ENCODE data around the gene GALNT15. TPM values are rescaled to one million over a fixed set of nuclear protein-coding genes. Genes with fewer than 3 reads are reported as not detected.
A peak's percentile ranks its signal among the peaks of the same experiment; 100 is the strongest.

The GALNT15 gene
- total and polyA plus RNA-seq, 4 donors: under 0.01 to 2.8 (median 1.3) TPM

- Histone ChIP-seq H3K4me1 (ENCODE audit: control insufficient read depth in 4 of 4, insufficient read depth in 4 of 4, low read length in 3 of 4) (peaks cover 0 to 10% (median 6%) of the 10 kb centered on the region in 4 donors), H3K27me3 (ENCODE audit: control insufficient read depth in 4 of 4, insufficient read depth in 4 of 4, low read length in 3 of 4) (no peaks in the 10 kb centered on the region), H3K27ac (ENCODE audit: low read depth in 1 of 2, low read length in 2 of 2) (no peak overlapping the region), H3K36me3 (ENCODE audit: control insufficient read depth in 4 of 4, insufficient read depth in 3 of 4, low read depth in 1 of 4, low read length in 3 of 4) (no peaks in the 10 kb centered on the region), H3K9ac (ENCODE audit: low read depth in 1 of 2, low read length in 2 of 2) (no peak overlapping the region), H3K9me3 (ENCODE audit: control insufficient read depth in 4 of 4, low read length in 3 of 4) (no peaks in the 10 kb centered on the region), H3K4me3 (ENCODE audit: low read depth in 1 of 3, low read length in 3 of 3) (no peak overlapping the region)
- 50% methylated on average over 5 of the region's 5 CpGs for WGBS
- TF ChIP-seq TAF1 (conservative IDR thresholded peaks at IDR 0.05) (no peak), RXRA (IDR thresholded peaks at IDR 0.05) (peak in 1 of 2 donors; percentile 12), HNF4G (IDR thresholded peaks at IDR 0.05) (no peak)
- no peak for DNase-seq (ENCODE audit: low spot score)
These were observed 17.8 kb downstream of the GALNT15 start for GRCh38 chr3:16192176-16192811.

DNA sequence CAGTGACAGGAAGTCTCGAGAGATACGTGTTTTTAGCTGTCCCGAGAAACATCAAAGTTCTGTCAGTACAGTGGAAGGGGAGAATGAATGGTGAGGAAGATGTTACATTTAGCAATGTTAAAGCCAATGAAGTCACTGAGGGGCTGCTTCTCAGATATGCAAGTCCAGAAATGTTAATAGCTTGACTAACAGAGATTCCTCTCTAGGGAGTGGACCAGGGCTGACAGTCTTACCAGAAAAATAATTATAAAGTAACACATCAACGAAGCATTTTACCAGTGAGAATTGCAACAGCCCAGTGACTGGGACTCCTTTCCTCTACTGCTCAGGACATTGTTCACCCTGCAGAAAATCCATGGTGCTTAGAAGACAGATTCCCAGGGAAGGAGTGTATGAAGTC is 23.9 kb downstream of the GALNT15 start:
- Histone ChIP-seq H3K36me3 (ENCODE audit: control insufficient read depth in 4 of 4, insufficient read depth in 3 of 4, low read depth in 1 of 4, low read length in 3 of 4) (no peaks in the 10 kb centered on the region), H3K9me3 (ENCODE audit: control insufficient read depth in 4 of 4, low read length in 3 of 4) (no peaks in the 10 kb centered on the region), H3K4me1 (ENCODE audit: control insufficient read depth in 4 of 4, insufficient read depth in 4 of 4, low read length in 3 of 4) (no peaks in the 10 kb centered on the region), H3K27ac (ENCODE audit: low read depth in 1 of 2, low read length in 2 of 2) (no peak overlapping the region), H3K27me3 (ENCODE audit: control insufficient read depth in 4 of 4, insufficient read depth in 4 of 4, low read length in 3 of 4) (no peaks in the 10 kb centered on the region), H3K4me3 (ENCODE audit: low read depth in 1 of 3, low read length in 3 of 3) (no peak overlapping the region), H3K9ac (ENCODE audit: low read depth in 1 of 2, low read length in 2 of 2) (no peak overlapping the region)
- 78% methylated on average over 4 of the region's 4 CpGs for WGBS
- no peak for DNase-seq (ENCODE audit: low spot score)
- TF ChIP-seq FOXA2 (IDR thresholded peaks at IDR 0.05) (no peak), ZBTB33 (IDR thresholded peaks at IDR 0.05) (no peak), MAX (IDR thresholded peaks at IDR 0.05) (no peak), HNF4A (conservative IDR thresholded peaks at IDR 0.05) (no peak), FOXA1 (IDR thresholded peaks at IDR 0.05) (no peak), NR2F2 (IDR thresholded peaks at IDR 0.05) (no peak), GABPA (IDR thresholded peaks at IDR 0.05 in 1 of 2, conservative IDR thresholded peaks at IDR 0.05 in 1 of 2) (no peak)
- TF ChIP-seq, protein P1, sequence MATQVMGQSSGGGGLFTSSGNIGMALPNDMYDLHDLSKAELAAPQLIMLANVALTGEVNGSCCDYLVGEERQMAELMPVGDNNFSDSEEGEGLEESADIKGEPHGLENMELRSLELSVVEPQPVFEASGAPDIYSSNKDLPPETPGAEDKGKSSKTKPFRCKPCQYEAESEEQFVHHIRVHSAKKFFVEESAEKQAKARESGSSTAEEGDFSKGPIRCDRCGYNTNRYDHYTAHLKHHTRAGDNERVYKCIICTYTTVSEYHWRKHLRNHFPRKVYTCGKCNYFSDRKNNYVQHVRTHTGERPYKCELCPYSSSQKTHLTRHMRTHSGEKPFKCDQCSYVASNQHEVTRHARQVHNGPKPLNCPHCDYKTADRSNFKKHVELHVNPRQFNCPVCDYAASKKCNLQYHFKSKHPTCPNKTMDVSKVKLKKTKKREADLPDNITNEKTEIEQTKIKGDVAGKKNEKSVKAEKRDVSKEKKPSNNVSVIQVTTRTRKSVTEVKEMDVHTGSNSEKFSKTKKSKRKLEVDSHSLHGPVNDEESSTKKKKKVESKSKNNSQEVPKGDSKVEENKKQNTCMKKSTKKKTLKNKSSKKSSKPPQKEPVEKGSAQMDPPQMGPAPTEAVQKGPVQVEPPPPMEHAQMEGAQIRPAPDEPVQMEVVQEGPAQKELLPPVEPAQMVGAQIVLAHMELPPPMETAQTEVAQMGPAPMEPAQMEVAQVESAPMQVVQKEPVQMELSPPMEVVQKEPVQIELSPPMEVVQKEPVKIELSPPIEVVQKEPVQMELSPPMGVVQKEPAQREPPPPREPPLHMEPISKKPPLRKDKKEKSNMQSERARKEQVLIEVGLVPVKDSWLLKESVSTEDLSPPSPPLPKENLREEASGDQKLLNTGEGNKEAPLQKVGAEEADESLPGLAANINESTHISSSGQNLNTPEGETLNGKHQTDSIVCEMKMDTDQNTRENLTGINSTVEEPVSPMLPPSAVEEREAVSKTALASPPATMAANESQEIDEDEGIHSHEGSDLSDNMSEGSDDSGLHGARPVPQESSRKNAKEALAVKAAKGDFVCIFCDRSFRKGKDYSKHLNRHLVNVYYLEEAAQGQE (IDR thresholded peaks at IDR 0.05): no peak

DNA sequence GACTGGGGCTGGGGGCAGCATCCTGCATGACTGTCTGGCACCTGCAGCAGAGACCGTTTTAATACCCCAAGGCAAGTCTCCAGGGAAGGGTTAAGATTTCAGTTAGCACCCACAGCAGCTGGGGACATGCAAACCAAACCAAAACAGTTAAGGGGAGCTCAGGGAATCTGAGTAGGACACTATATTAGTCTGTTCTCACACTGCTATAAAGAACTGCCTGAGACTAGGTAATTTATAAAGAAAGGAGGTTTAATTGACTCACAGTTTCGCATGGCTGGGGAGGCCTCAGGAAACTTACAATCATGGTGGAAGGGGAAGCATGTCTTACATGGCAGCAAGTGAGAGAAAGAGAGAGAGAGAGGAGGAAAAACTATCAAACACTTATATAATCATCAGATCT is 25.3 kb downstream of the GALNT15 start:
- Histone ChIP-seq H3K4me3 (ENCODE audit: low read depth in 1 of 3, low read length in 3 of 3) (no peak overlapping the region), H3K9me3 (ENCODE audit: control insufficient read depth in 4 of 4, low read length in 3 of 4) (no peaks in the 10 kb centered on the region), H3K27me3 (ENCODE audit: control insufficient read depth in 4 of 4, insufficient read depth in 4 of 4, low read length in 3 of 4) (no peaks in the 10 kb centered on the region), H3K9ac (ENCODE audit: low read depth in 1 of 2, low read length in 2 of 2) (no peak overlapping the region), H3K36me3 (ENCODE audit: control insufficient read depth in 4 of 4, insufficient read depth in 3 of 4, low read depth in 1 of 4, low read length in 3 of 4) (no peaks in the 10 kb centered on the region), H3K4me1 (ENCODE audit: control insufficient read depth in 4 of 4, insufficient read depth in 4 of 4, low read length in 3 of 4) (no peaks in the 10 kb centered on the region), H3K27ac (ENCODE audit: low read depth in 1 of 2, low read length in 2 of 2) (no peak overlapping the region)
- no peak for TF ChIP-seq HNF4A (conservative IDR thresholded peaks at IDR 0.05)
- no peak for TF ChIP-seq RAD21 (IDR thresholded peaks at IDR 0.05)
- no peak for TF ChIP-seq HNF4G (IDR thresholded peaks at IDR 0.05)
- no peak for TF ChIP-seq TAF1 (conservative IDR thresholded peaks at IDR 0.05)
- TF ChIP-seq, protein P1 (IDR thresholded peaks at IDR 0.05): no peak
- no peak for TF ChIP-seq FOXA1 (IDR thresholded peaks at IDR 0.05)
- TF ChIP-seq NR2F2 (IDR thresholded peaks at IDR 0.05): no peak
- no peak for TF ChIP-seq JUND (IDR thresholded peaks at IDR 0.05)
- TF ChIP-seq GABPA (IDR thresholded peaks at IDR 0.05 in 1 of 2, conservative IDR thresholded peaks at IDR 0.05 in 1 of 2): no peak
- no peak for TF ChIP-seq SP1 (IDR thresholded peaks at IDR 0.05)
- TF ChIP-seq, protein P2, sequence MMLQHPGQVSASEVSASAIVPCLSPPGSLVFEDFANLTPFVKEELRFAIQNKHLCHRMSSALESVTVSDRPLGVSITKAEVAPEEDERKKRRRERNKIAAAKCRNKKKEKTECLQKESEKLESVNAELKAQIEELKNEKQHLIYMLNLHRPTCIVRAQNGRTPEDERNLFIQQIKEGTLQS (IDR thresholded peaks at IDR 0.05): no peak
- no peak for DNase-seq (ENCODE audit: low spot score)
- WGBS: 87% methylated on average over 2 of the region's 2 CpGs

Data from liver (tissue), 9 donors.